HEK293 (cell line): ENCODE measurements around the gene EIF3J.

ENCODE experiments used
- CTCF ChIA-PET: fragments of 350-600 bp; formaldehyde crosslinking; extraction: SDS; loops from one replicate; lab custom pipeline; 2021; ENCODE audit warnings: antibody characterized with exemption; lab: Yijun Ruan, JAX
- POLR2A ChIA-PET: fragments of 300-600 bp; formaldehyde crosslinking; extraction: SDS; loops from one replicate; lab custom pipeline; 2020; ENCODE audit warnings: antibody characterized with exemption, inconsistent platforms; lab: Yijun Ruan, JAX
- H3K27ac ChIP-seq: fragments of 200-500 bp; sonication (Bioruptor generic); 2 replicates; pipeline ENCODE4 v1.5.1; 2014; ENCODE audit warnings: low read depth, low read length, control low read depth, inconsistent platforms; ENCODE audit errors: extremely low read depth
- H3K36me3 ChIP-seq, 2 experiments: fragments of 200-500 bp in 1 of 2; sonication (Bioruptor generic) in 1 of 2; 1 replicate in 1 of 2; 2 replicates in 1 of 2; pipeline ENCODE4 v1.5.1; 2014 to 2017; ENCODE audit warnings: inconsistent platforms in 2 of 2, low read length in 2 of 2; ENCODE audit not compliant: control insufficient read depth in 2 of 2, insufficient read depth in 1 of 2
- H3K4me1 ChIP-seq: fragments of 200-500 bp; sonication (Bioruptor generic); 2 replicates; pipeline ENCODE4 v1.5.1; 2014; ENCODE audit warnings: mild to moderate bottlenecking, low read length, inconsistent platforms; ENCODE audit not compliant: control insufficient read depth, insufficient read depth
- H3K4me3 ChIP-seq: 2 replicates; pipeline ENCODE4 v1.5.1; 2011; ENCODE audit warnings: low read depth, mild to moderate bottlenecking, control low read depth, low read length, moderate library complexity
- H3K9me3 ChIP-seq: fragments of 200-500 bp; sonication (Bioruptor generic); 2 replicates; pipeline ENCODE4 v1.5.1; 2014; ENCODE audit warnings: low read depth, low read length, inconsistent platforms; ENCODE audit not compliant: control insufficient read depth, insufficient read depth
- AEBP2 ChIP-seq: fragments of 450-650 bp; formaldehyde crosslinking; IDR thresholded peaks from 2 replicates; pipeline ENCODE4 v1.5.1; 2016; ENCODE audit warnings: missing biosample characterization, missing genetic modification characterization, borderline replicate concordance
- GLI2 ChIP-seq: fragments of 450-650 bp; formaldehyde crosslinking; IDR thresholded peaks from 2 replicates; pipeline ENCODE4; 2017; ENCODE audit warnings: missing biosample characterization, missing genetic modification characterization, low read depth, borderline replicate concordance
- GLIS1 ChIP-seq: fragments of 450-650 bp; formaldehyde crosslinking; IDR thresholded peaks from 2 replicates; pipeline ENCODE4 v1.5.1; 2016; ENCODE audit warnings: missing biosample characterization, missing genetic modification characterization
- HOXD13 ChIP-seq: sonication (generic); formaldehyde crosslinking; IDR thresholded peaks from 2 replicates; pipeline ENCODE4 v1.8.0; 2022; ENCODE audit warnings: missing genetic modification reagents, borderline replicate concordance
- MYNN ChIP-seq: fragments of 450-650 bp; formaldehyde crosslinking; IDR thresholded peaks from 2 replicates; pipeline ENCODE4 v1.5.1; 2016; ENCODE audit warnings: missing biosample characterization, missing genetic modification characterization, borderline replicate concordance
- REPIN1 ChIP-seq: fragments of 450-650 bp; formaldehyde crosslinking; IDR thresholded peaks from 2 replicates; pipeline ENCODE4 v1.5.1; 2017; ENCODE audit warnings: missing biosample characterization, missing genetic modification characterization, low read depth
- ZBTB20 ChIP-seq: fragments of 450-650 bp; formaldehyde crosslinking; IDR thresholded peaks from 2 replicates; pipeline ENCODE4 v1.5.1; 2016; ENCODE audit warnings: missing biosample characterization, missing genetic modification characterization
- ZBTB49 ChIP-seq: fragments of 450-650 bp; formaldehyde crosslinking; IDR thresholded peaks from 2 replicates; pipeline ENCODE4 v1.5.1; 2016; ENCODE audit warnings: missing biosample characterization, missing genetic modification characterization, low read depth
- ZFP37 ChIP-seq: fragments of 450-650 bp; formaldehyde crosslinking; IDR thresholded peaks from 2 replicates; pipeline ENCODE4 v1.5.1; 2016; ENCODE audit warnings: missing biosample characterization, missing genetic modification characterization
- ZNF175 ChIP-seq: fragments of 450-650 bp; formaldehyde crosslinking; IDR thresholded peaks from 2 replicates; pipeline ENCODE4 v1.5.1; 2016; ENCODE audit warnings: missing biosample characterization, missing genetic modification characterization
- ZNF202 ChIP-seq: fragments of 450-650 bp; formaldehyde crosslinking; IDR thresholded peaks from 2 replicates; pipeline ENCODE4 v1.5.1; 2016; ENCODE audit warnings: missing biosample characterization, missing genetic modification characterization, borderline replicate concordance
- ZNF24 ChIP-seq: fragments of 450-650 bp; formaldehyde crosslinking; IDR thresholded peaks from 2 replicates; pipeline ENCODE4 v1.5.1; 2016; ENCODE audit warnings: missing biosample characterization, missing genetic modification characterization
- ZNF274 ChIP-seq, 2 experiments: fragments of 200-500 bp in 1 of 2; fragments of 450-650 bp in 1 of 2; sonication (Bioruptor generic) in 1 of 2; formaldehyde crosslinking in 1 of 2; IDR thresholded peaks; 2 replicates each; pipeline versions ENCODE4 v1.5.1 to v1.6.1; 2014 to 2016; ENCODE audit warnings: borderline replicate concordance in 1 of 2, inconsistent platforms in 1 of 2, low read length in 1 of 2, missing biosample characterization in 1 of 2, missing genetic modification characterization in 1 of 2
- ZNF324 ChIP-seq: fragments of 450-650 bp; formaldehyde crosslinking; IDR thresholded peaks from 2 replicates; pipeline ENCODE4 v1.5.1; 2016; ENCODE audit warnings: missing biosample characterization, missing genetic modification characterization
- ZNF362 ChIP-seq: fragments of 450-650 bp; formaldehyde crosslinking; IDR thresholded peaks from 2 replicates; pipeline ENCODE4 v1.5.1; 2016; ENCODE audit warnings: missing biosample characterization, missing genetic modification characterization
- ZNF623 ChIP-seq: fragments of 450-650 bp; formaldehyde crosslinking; IDR thresholded peaks from 2 replicates; pipeline ENCODE4 v1.5.1; 2016; ENCODE audit warnings: missing biosample characterization, missing genetic modification characterization
- ZNF645 ChIP-seq: fragments of 450-650 bp; formaldehyde crosslinking; IDR thresholded peaks from 2 replicates; pipeline ENCODE4; 2016; ENCODE audit warnings: missing biosample characterization, missing genetic modification characterization
- ZNF843 ChIP-seq: fragments of 450-650 bp; formaldehyde crosslinking; IDR thresholded peaks from 2 replicates; pipeline ENCODE4 v1.5.1; 2016; ENCODE audit warnings: missing biosample characterization, missing genetic modification characterization
- ZSCAN30 ChIP-seq: fragments of 450-650 bp; IDR thresholded peaks from 2 replicates; pipeline ENCODE4 v1.5.1; 2018; ENCODE audit warnings: missing biosample characterization, mild to moderate bottlenecking, missing genetic modification characterization, moderate library complexity

EIF3J gene

GRCh38 chr15:44569316-44569715 lies 32.4 kb downstream of the EIF3J start:
- no peaks in the 10 kb centered on the region for H3K9me3 ChIP-seq
- no peaks in the 10 kb centered on the region for H3K4me1 ChIP-seq
- ChIA-PET CTCF (interaction anchor here (2.3 kb wide), 1 partner anchor 9 kb away, joined by 11 read pairs; no protein-coding TSS in a partner anchor), POLR2A (no interaction called here)
- H3K36me3 ChIP-seq, result peaks cover 6 to 57% of the 10 kb centered on the region in 2 experiments
- H3K27ac ChIP-seq, result no peak overlapping the region
- TF ChIP-seq ZNF274 (IDR thresholded peaks at IDR 0.05; ENCODE audit: low read length) (no peak), ZNF274 (tag by site-specific recombination; IDR thresholded peaks at IDR 0.05; ENCODE audit: borderline replicate concordance) (no peak), GLI2 (tag by site-specific recombination) (no peak), ZFP37 (tag by site-specific recombination) (no peak), ZNF623 (tag by site-specific recombination) (no peak)
- no peak overlapping the region for H3K4me3 ChIP-seq

- Histone ChIP-seq H3K4me3 (no peak overlapping the region), H3K4me1 (no peaks in the 10 kb centered on the region), H3K9me3 (no peaks in the 10 kb centered on the region), H3K36me3 (peaks cover 0 to 49% of the 10 kb centered on the region in 2 experiments; a peak in 2 of 3 replicates), H3K27ac (no peak overlapping the region)
- POLR2A ChIA-PET, result no interaction called here
- TF ChIP-seq ZNF202 (no peak), MYNN (tag by site-specific recombination) (no peak), AEBP2 (tag by site-specific recombination) (no peak), REPIN1 (tag by site-specific recombination) (no peak), ZNF175 (tag by site-specific recombination) (no peak), ZNF324 (tag by site-specific recombination) (no peak), ZNF362 (no peak), HOXD13 (no peak), ZNF24 (tag by site-specific recombination) (no peak), ZBTB49 (tag by site-specific recombination) (no peak), ZSCAN30 (tag by site-specific recombination) (no peak), ZNF843 (tag by site-specific recombination) (no peak), ZBTB20 (tag by site-specific recombination) (no peak)
- CTCF ChIA-PET, result interaction anchor here (0.6 to 2.3 kb wide), 2 partner anchors 8 to 22 kb away, joined by 3 to 11 read pairs; no protein-coding TSS in a partner anchor
Observed at GRCh38 chr15:44570361-44570760, 33.4 kb downstream of the EIF3J start.

GRCh38 chr15:44573386-44573785 lies 36.4 kb downstream of the EIF3J start:
- POLR2A ChIA-PET, result interaction anchor here (0.6 kb wide), 1 partner anchor 14 kb away, joined by 3 read pairs; no protein-coding TSS in a partner anchor
- Histone ChIP-seq H3K4me3 (no peak overlapping the region), H3K9me3 (no peaks in the 10 kb centered on the region), H3K4me1 (no peaks in the 10 kb centered on the region), H3K27ac (no peak overlapping the region), H3K36me3 (peaks cover 0 to 30% of the 10 kb centered on the region in 2 experiments; a peak in 2 of 3 replicates)
- CTCF ChIA-PET, result interaction anchor here (0.7 kb wide), 1 partner anchor 140 kb away, joined by 3 read pairs; no protein-coding TSS in a partner anchor
- no peak for TF ChIP-seq ZNF645
- TF ChIP-seq GLIS1 (tag by site-specific recombination), result peak; percentile 23; the same call in 1 of the 2 replicates
